Activated gamma-delta T cell (primary cell): ENCODE measurements around the gene TBC1D1.

ENCODE experiments used
- DNase-seq: peaks from one replicate; lab custom pipeline; 2025; lab: John Stamatoyannopoulos, UW

Gene TBC1D1

GRCh38 chr4:37991623-37992410 is 100.9 kb downstream of the TBC1D1 start:
- DNase-seq: no peak

DNA sequence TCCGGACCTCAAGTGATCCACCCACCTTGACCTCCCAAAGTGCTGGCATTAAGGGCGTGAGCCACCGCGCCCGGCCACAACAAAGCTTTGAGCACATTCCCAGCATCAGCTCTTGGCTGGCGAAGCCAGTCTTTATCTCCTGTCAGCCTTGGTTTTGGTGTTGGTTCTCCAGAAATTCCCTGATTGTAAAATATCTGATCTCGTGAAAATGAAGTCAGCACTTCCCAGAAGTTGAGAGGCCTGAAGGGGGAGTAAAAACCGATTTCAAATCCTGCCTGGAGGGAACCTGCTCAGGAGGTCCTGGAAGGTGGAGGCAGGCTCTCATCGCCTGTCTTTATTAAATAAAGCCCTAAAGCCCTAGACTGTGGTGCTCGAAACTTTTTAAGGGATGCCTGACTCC is 102.9 kb downstream of the TBC1D1 start:
- DNase-seq: no peak

DNA sequence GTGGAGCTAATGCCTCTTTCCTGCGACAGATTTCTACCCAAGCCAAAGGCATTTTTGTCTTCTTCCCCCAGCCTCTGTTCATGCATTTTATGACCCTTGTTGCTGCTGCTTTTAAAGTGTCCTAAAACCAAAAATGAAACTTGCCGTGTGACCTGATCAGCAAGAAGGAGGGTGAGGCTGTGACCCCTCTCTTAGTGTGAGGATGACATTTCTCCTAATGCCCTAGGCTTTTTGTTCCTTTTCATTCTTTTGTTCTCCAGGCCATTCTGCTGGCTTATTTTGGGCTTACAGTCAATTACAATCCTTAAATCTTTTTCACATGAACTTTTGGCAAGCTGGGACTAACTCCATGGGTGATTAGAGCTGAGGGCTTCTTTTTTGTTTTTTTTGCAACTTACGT is 103.7 kb downstream of the TBC1D1 start:
- no peak for DNase-seq

DNA sequence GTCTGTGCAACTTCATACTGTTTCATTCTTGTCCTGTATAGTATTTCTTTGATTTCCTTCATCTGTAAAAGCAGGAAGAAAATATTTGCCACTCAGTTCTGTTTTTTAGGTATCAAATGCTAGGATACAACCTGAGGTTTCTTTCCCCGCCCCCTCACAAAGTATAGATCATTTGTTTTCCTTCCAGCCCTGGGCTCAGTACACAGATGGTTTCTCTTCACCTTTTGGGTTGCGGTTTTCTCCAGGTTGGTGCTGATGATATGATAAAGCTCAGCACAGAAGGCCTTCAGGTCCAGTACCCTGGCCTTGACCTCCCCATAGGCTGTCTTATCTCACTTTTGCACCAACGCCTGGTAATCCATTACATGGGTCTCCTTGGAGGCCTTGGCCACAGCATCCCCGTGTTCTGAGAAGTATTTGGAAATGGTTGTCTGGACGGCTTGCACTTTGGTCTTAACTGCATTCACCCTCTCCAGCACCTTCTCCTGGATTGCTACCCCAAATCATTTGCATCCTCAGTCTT is 104.5 kb downstream of the TBC1D1 start:
- no peak for DNase-seq

DNA sequence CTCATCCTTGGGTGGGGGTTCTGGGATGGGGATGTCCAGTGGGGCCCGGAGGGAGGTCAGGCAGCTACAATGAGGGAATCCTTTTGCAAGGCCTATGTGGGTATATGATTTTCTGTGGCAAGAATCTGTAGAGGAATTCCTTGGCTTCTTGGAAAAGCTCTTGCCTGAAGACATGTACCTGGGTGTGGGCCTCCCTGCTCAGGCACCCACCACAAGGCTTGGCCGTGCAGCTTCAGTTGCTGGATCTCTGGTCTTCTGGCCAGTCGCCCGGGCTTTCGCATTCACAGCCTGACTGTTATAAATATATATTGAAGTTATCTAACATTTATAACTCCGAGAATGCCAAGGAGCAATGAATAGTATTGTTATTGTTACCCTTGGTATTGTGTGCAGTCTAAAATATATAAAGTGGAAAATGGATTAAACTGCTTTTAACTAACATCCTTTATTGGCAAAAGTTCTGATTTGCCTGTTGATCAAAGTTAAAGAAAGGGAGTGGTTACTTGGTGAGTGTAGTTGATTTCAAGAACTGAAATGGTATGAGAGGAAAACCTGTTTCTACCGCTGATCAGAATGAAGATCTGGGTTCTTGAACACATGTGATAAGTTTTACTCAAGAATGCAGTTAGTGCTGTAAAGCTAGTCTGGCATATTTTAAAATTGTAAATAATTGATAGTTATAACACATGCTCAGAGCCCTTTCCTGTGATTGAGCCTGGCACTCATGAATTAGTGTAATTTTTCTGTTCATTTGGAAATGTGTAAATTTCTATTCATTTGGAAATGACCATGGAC is 105.3 kb downstream of the TBC1D1 start:
- DNase-seq: no peak

GRCh38 chr4:37998226-37998625 is 107.3 kb downstream of the TBC1D1 start:
- DNase-seq: no peak

DNA sequence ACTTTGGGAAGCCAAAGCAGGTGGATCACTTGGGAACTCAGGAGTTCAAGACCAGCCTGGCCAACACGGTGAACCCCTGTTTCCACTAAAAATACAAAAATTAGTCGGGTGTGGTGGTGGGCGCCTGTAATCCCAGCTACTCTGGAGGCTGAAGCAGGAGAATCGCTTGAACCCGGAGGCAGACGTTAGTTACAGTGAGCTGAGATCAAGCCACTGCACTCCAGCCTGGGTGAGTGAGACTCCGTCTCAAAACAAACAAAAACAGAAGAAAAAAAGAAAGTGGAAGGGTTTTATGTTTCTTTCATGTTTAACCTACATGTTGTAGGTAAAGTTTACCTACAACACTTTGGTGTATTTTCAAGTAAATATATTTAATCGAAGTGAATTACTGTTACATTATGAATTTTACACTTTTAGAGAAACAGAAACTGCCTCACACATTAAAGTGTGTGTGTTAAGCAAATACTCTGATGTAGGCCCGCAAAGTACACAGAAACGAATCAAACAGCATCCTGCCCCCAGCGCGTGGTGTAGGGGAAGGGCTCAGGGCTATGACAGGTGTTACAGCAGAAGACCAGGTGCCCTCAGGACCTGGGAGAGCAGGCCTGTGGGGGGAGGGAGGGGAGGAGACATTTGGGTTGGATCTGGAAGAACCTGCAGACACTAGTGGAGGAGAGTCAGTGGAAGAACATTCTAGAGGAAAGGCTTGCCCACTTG is 108.3 kb downstream of the TBC1D1 start:
- no peak for DNase-seq

DNA sequence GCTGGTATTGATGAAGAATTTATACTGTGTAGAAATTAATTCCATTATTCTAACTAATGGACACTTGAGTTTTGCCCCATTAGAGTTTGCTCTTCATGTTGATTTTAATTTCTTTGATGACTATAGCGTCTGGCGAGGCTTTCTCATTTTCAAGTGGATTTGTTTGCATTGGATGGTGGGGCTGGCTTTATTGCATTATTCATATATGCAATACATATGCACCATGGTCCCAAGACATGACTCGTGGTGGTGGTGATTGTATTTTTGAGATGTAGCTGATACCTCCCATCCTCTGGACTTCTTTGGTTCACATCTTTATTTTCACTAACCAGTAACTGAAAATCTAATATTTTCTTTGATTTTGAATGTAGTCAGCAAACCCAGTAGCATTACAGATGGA is 109.1 kb downstream of the TBC1D1 start:
- DNase-seq: no peak

DNA sequence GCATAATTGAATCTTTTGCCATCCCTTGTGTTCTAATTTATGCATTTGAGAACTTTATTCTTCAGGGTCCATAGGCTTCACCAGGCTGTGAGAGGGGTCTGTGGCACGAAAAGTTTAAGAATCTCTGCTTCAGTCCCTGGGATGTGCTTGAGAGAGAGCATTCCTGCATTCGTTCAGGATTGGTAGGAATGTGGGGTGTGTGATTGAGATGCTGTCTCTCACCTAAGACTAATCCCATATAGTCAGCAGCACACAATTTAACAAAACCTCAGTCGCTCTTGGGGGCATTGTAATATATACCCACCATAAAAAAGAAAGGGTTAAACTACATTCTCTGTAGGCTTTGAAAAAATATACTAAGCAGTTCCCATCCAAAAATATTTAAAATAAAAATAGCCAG is 111.0 kb downstream of the TBC1D1 start:
- DNase-seq: no peak

DNA sequence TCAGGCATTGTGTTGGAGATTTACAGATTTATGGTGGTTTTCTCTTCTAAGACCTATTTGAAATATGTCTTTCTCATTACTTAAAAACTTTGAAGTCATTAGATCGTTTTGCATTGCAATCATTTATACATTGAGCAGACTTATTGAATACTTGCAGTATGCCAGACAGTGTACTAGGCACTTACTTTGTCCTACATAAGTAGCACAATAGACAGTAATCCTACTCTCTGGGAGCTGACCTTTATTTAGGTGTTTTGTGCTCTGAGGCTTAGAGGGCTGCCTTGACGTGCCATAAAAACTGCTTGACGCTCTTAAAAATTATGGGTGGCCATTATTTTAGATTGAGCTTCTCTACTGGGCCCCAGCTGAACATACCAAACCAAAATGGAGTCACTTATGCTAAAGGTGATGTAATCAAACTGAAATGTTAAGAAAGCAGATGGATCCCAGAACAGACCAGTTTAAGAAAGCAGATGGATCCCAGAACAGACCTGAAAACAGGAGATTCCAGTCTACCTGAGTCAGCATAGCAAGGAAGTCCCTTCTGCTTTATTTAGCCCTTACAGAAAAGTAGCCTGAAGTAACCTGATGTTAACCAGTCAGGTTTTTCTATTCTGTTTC is 111.7 kb downstream of the TBC1D1 start:
- DNase-seq: no peak

GRCh38 chr4:38003102-38003501 is 112.2 kb downstream of the TBC1D1 start:
- no peak for DNase-seq

- DNase-seq: no peak
These were observed 112.7 kb downstream of the TBC1D1 start for GRCh38 chr4:38003628-38004027.

DNA sequence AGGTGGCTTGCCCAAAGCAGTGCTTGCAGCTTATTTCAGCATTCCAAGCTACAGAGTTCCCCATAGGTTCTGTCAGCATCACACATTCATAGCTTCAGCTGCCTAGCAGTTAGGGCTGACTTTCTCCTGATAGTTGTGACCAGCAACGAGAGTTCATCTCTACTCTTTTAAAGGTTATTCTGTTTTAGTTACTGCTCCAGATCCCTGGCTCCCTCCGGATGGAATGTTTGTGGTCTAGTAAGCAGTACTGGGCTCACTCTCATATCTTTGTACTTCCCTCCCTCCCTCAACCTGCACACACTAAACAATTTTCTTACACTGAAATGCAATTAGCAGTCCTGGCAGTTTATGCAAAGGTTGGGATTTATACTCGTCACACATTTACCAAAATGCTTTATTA is 113.2 kb downstream of the TBC1D1 start:
- no peak for DNase-seq

DNA sequence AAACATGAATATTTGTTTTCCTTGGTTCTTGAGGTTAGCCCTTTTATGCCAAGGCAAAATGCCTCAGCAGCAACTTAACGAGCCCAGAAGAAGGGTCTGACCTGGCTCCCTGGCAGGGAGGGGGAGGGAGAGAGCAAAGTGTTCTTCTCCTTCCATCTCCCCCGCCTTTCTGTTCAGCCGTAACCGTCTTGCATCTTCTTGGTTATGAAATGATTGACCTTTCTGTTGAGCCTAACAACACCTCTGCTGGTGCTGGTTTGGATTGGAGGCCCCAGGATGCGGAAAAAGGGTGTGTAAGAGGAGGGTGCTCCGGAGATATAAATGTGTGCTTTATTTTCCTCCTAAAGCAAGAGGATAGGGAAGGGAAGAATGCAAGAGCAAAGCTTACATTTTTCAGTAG is 114.0 kb downstream of the TBC1D1 start:
- DNase-seq: no peak

- no peak for DNase-seq
These were observed 114.8 kb downstream of the TBC1D1 start for GRCh38 chr4:38005637-38006036.

GRCh38 chr4:38007645-38008044 is 116.8 kb downstream of the TBC1D1 start:
- DNase-seq: no peak

- DNase-seq: no peak
These were observed 117.7 kb downstream of the TBC1D1 start for GRCh38 chr4:38008571-38009021.

DNA sequence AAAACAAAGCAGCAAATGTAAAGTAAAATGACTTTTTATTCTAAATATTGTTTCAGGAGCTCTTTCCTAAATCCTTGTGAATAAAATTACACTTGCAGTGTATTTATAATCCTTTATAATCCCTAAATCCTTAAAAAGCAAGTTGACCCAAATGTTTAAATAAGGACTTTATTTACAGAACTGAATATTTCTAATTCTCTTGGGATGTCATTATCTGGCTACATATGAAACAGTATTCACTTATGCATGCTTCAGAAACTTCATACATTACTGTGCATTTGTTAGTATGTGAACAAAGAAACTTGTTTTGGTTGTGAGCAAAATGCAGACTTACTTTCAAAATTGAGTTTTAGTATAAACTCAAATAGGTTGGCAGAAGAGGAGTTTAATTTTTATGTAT is 118.5 kb downstream of the TBC1D1 start:
- DNase-seq: no peak

DNA sequence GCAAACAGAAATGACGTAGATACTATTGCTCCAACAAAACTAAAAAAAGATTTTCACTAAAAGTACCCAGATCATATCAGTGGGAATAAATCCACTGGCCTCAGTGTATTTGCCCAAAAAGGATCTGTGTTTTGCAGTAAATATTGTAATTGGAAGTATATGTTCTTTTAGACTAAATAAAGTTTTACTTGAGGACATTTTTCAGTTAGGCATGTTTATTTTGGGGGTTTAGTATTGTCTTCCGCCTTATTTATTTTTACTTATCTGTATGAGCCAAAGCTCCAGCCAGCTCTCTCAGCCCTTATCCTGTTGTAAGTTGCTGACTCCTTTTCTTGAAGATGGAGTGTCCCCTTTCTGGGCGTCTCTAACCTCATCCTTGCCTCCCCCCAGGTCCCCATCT is 119.1 kb downstream of the TBC1D1 start:
- DNase-seq: no peak

GRCh38 chr4:38011511-38012162 is 120.8 kb downstream of the TBC1D1 start:
- no peak for DNase-seq
